ENCODE measurements around the gene SQOR. TPM values are rescaled to one million over a fixed set of nuclear protein-coding genes. Genes with fewer than 3 reads are reported as not detected.

The SQOR gene
- total RNA-seq, 2 experiments from 2014 or later: 63.8 to 65.9 TPM

Other genes starting within 250 kb of the SQOR start
- gene SLC30A4, start 112.3 kb upstream of the SQOR start, total RNA-seq: 1 to 10 TPM; 2.2 to 2.6 TPM
- gene BLOC1S6, start 47.6 kb upstream of the SQOR start, total RNA-seq: 10 to 100 TPM; 47.6 to 54.4 TPM

Measured in activated CD8-positive, alpha-beta memory T cell treated with anti-CD3 and anti-CD28 coated beads for 36 hours (primary cell).